Hepatocyte (in vitro differentiated cells): ENCODE measurements around the gene MACROD2. TPM values are rescaled to one million over a fixed set of nuclear protein-coding genes. Genes with fewer than 3 reads are reported as not detected.

Experiments used
- DNase-seq: peaks from one replicate; pipeline ENCODE4 v3.0.0-alpha.2; 2016; ENCODE audit warnings: low spot score
- H2AFZ ChIP-seq: fragments of 200-600 bp; sonication (generic); 2 replicates; pipeline ENCODE4 v1.6.0; 2016; ENCODE audit warnings: antibody characterized with exemption, mild to moderate bottlenecking
- H3K27ac ChIP-seq: fragments of 200-600 bp; sonication (generic); 2 replicates; pipeline ENCODE4 v1.5.1; 2016; ENCODE audit warnings: mild to moderate bottlenecking
- H3K27me3 ChIP-seq: fragments of 200-600 bp; sonication (generic); 2 replicates; pipeline ENCODE4 v1.6.1; 2016
- H3K36me3 ChIP-seq: fragments of 200-600 bp; sonication (generic); replicated peaks from 2 replicates; pipeline ENCODE4 v1.5.1; 2016; ENCODE audit warnings: low read depth; ENCODE audit not compliant: insufficient read depth
- H3K4me1 ChIP-seq: fragments of 200-600 bp; sonication (generic); 2 replicates; pipeline ENCODE4 v1.5.1; 2016; ENCODE audit warnings: mild to moderate bottlenecking, moderate library complexity; ENCODE audit not compliant: insufficient read depth
- H3K4me2 ChIP-seq: fragments of 200-600 bp; sonication (generic); 2 replicates; pipeline ENCODE4 v1.6.0; 2016
- H3K4me3 ChIP-seq: fragments of 200-600 bp; sonication (generic); 2 replicates; pipeline ENCODE4 v1.5.1; 2016; ENCODE audit warnings: mild to moderate bottlenecking
- H3K79me2 ChIP-seq: fragments of 200-600 bp; sonication (generic); 2 replicates; pipeline ENCODE4 v1.6.0; 2017; ENCODE audit warnings: mild to moderate bottlenecking
- H3K9me2 ChIP-seq: fragments of 200-600 bp; sonication (generic); replicated peaks from 2 replicates; pipeline ENCODE4 v1.6.0; 2017; ENCODE audit warnings: mild to moderate bottlenecking; ENCODE audit not compliant: insufficient read depth
- H3K9me3 ChIP-seq: fragments of 200-600 bp; sonication (generic); 2 replicates; pipeline ENCODE4 v1.5.1; 2016; ENCODE audit warnings: low read depth, mild to moderate bottlenecking
- H4K20me1 ChIP-seq: fragments of 200-600 bp; sonication (generic); 2 replicates; pipeline ENCODE4 v1.6.0; 2016; ENCODE audit warnings: mild to moderate bottlenecking; ENCODE audit not compliant: insufficient read depth, poor library complexity, severe bottlenecking
- CTCF ChIP-seq: fragments of 200-600 bp; sonication (generic); IDR thresholded peaks from 2 replicates; pipeline ENCODE4 v1.5.1; 2016; ENCODE audit warnings: antibody characterized with exemption, mild to moderate bottlenecking; ENCODE audit not compliant: poor library complexity
- EZH2 ChIP-seq: fragments of 200-600 bp; sonication (generic); IDR thresholded peaks from 2 replicates; pipeline ENCODE4 v1.6.1; 2016; ENCODE audit warnings: antibody characterized with exemption, mild to moderate bottlenecking, borderline replicate concordance
- EZH2phosphoT487 ChIP-seq: fragments of 200-600 bp; sonication (generic); IDR thresholded peaks from one replicate; pipeline ENCODE4 v1.6.1; 2018; ENCODE audit warnings: antibody characterized with exemption, mild to moderate bottlenecking, low read depth, moderate library complexity; ENCODE audit not compliant: unreplicated experiment, severe bottlenecking
- WGBS: methylation state at CpG from one replicate; pipeline ENCODE4 v1.1.6; 2016; ENCODE audit warnings: low lambda C conversion rate; ENCODE audit errors: missing lambda C conversion rate; 5-methylcytosine and 5-hydroxymethylcytosine counted together
- polyA plus RNA-seq: library from polyadenylated mRNA; unstranded; fragments of >200 nt; fragmentation: Nextera tagmentation; extraction: Ambion mirVana; gene quantifications from 2 replicates; pipeline ENCODE4 v1.2.1, GENCODE V29; 2016
- total RNA-seq: library from RNA; depleted of rRNA; stranded (reverse); fragments of >200 nt; gene quantifications from 2 replicates; pipeline ENCODE4 v1.2.3, GENCODE V29; 2014

MACROD2 gene
- total and polyA plus RNA-seq, 2 experiments from 2014 or later: 2.4 to 3.1 TPM

- WGBS: 60% methylated on average over 3 of the region's 3 CpGs
Measured at GRCh38 chr20:16020971-16021370, 2025.7 kb downstream of the MACROD2 start.

GRCh38 chr20:16025084-16025483 lies 2029.8 kb downstream of the MACROD2 start:
- no peak for DNase-seq
- H3K79me2 ChIP-seq: no peaks in the 10 kb centered on the region
- TF ChIP-seq EZH2phosphoT487: no peak
- no peak for TF ChIP-seq CTCF
- no peak for TF ChIP-seq EZH2
- no peak overlapping the region for H3K4me2 ChIP-seq
- no peaks in the 10 kb centered on the region for H3K36me3 ChIP-seq
- 68% methylated on average over 1 of the region's 1 CpG for WGBS
- no peaks in the 10 kb centered on the region for H4K20me1 ChIP-seq
- H3K4me3 ChIP-seq: no peak overlapping the region
- H3K27me3 ChIP-seq: no peaks in the 10 kb centered on the region
- H3K9me3 ChIP-seq: no peaks in the 10 kb centered on the region
- H3K9me2 ChIP-seq: no peaks in the 10 kb centered on the region
- no peak overlapping the region for H2AFZ ChIP-seq
- H3K4me1 ChIP-seq: peaks cover 5% of the 10 kb centered on the region
- H3K27ac ChIP-seq: no peak overlapping the region

More at GRCh38 chr20:16020971-16021370, 2025.7 kb downstream of the MACROD2 start:
- Histone ChIP-seq H3K27me3 (no peaks in the 10 kb centered on the region), H3K9me2 (no peaks in the 10 kb centered on the region), H3K9me3 (no peaks in the 10 kb centered on the region), H3K4me3 (no peak overlapping the region), H3K36me3 (no peaks in the 10 kb centered on the region), H2AFZ (no peak overlapping the region), H3K79me2 (no peaks in the 10 kb centered on the region), H3K27ac (no peak overlapping the region), H3K4me2 (no peak overlapping the region), H4K20me1 (no peaks in the 10 kb centered on the region), H3K4me1 (peaks cover 5% of the 10 kb centered on the region)
- DNase-seq: no peak
- TF ChIP-seq CTCF: no peak
- no peak for TF ChIP-seq EZH2
- no peak for TF ChIP-seq EZH2phosphoT487

- no peak for DNase-seq
- no peak overlapping the region for H2AFZ ChIP-seq
- no peaks in the 10 kb centered on the region for H3K27me3 ChIP-seq
- no peaks in the 10 kb centered on the region for H4K20me1 ChIP-seq
- TF ChIP-seq CTCF (no peak), EZH2phosphoT487 (no peak), EZH2 (no peak)
- no peaks in the 10 kb centered on the region for H3K79me2 ChIP-seq
- H3K4me3 ChIP-seq: no peak overlapping the region
- H3K4me1 ChIP-seq: peaks cover 5% of the 10 kb centered on the region
- no peaks in the 10 kb centered on the region for H3K36me3 ChIP-seq
- H3K9me3 ChIP-seq: no peaks in the 10 kb centered on the region
- H3K9me2 ChIP-seq: no peaks in the 10 kb centered on the region
- no peak overlapping the region for H3K27ac ChIP-seq
- no peak overlapping the region for H3K4me2 ChIP-seq
Measured at GRCh38 chr20:16027686-16028085, 2032.4 kb downstream of the MACROD2 start.

- no peak for DNase-seq
- H3K36me3 ChIP-seq: no peaks in the 10 kb centered on the region
- H3K4me1 ChIP-seq: peaks cover 5% of the 10 kb centered on the region
- H3K9me2 ChIP-seq: no peaks in the 10 kb centered on the region
- no peak overlapping the region for H2AFZ ChIP-seq
- no peaks in the 10 kb centered on the region for H4K20me1 ChIP-seq
- no peaks in the 10 kb centered on the region for H3K9me3 ChIP-seq
- no peaks in the 10 kb centered on the region for H3K27me3 ChIP-seq
- no peak overlapping the region for H3K4me3 ChIP-seq
- 90% methylated on average over 6 of the region's 6 CpGs for WGBS
- H3K27ac ChIP-seq: no peak overlapping the region
- no peak overlapping the region for H3K4me2 ChIP-seq
- TF ChIP-seq CTCF (no peak), EZH2 (no peak), EZH2phosphoT487 (no peak)
- H3K79me2 ChIP-seq: no peaks in the 10 kb centered on the region
Measured at GRCh38 chr20:16028923-16029322, 2033.6 kb downstream of the MACROD2 start.
